ENCODE measurements around the gene PDE7B. TPM values are rescaled to one million over a fixed set of nuclear protein-coding genes. Genes with fewer than 3 reads are reported as not detected.

Gene PDE7B
- total and polyA plus RNA-seq, 2 experiments from 2014 or later = 3.1 to 6.8 TPM

- Histone ChIP-seq H3K36me3 (ENCODE audit: low read depth) (no peaks in the 10 kb centered on the region), H3F3A (ENCODE audit: insufficient read depth) (no peaks in the 10 kb centered on the region), H3K4me2 (ENCODE audit: unreplicated experiment) (no peak overlapping the region), H3K9me3 (ENCODE audit: low read depth) (no peaks in the 10 kb centered on the region), H3K9me2 (ENCODE audit: insufficient read depth) (no peaks in the 10 kb centered on the region), H3K9ac (no peak overlapping the region), H2AFZ (no peak overlapping the region), H3K79me2 (ENCODE audit: insufficient read depth) (no peaks in the 10 kb centered on the region; the same call in 1 of the 2 replicates), H3K27ac (no peak overlapping the region), H3K27me3 (replicated peaks; ENCODE audit: insufficient read depth) (no peaks in the 10 kb centered on the region), H3K4me1 (ENCODE audit: insufficient read depth) (peaks cover under 1% of the 10 kb centered on the region; the same call in 1 of the 2 replicates), H3K4me3 (no peak overlapping the region), H4K20me1 (ENCODE audit: insufficient read depth) (no peaks in the 10 kb centered on the region)
- in situ Hi-C loops (cut with MboI) = no loop called here
- 63 to 69% methylated on average over 3 of the region's 3 CpGs for WGBS, 2 experiments (ENCODE audit: low coverage in 1 of 2, low lambda C conversion rate in 2 of 2, missing lambda C conversion rate in 2 of 2)
- no peak for DNase-seq
- TF ChIP-seq EZH2 (IDR thresholded peaks at IDR 0.05; ENCODE audit: insufficient read depth, poor library complexity, severe bottlenecking) (no peak), EZH2phosphoT487 (IDR thresholded peaks at IDR 0.05; ENCODE audit: insufficient read depth, low read depth) (no peak)
Measured at GRCh38 chr6:136129365-136129764, 277.9 kb downstream of the PDE7B start.

- in situ Hi-C loops (cut with MboI) = no loop called here
- Histone ChIP-seq H3K4me3 (no peak overlapping the region), H3K27me3 (replicated peaks; ENCODE audit: insufficient read depth) (no peaks in the 10 kb centered on the region), H3K79me2 (ENCODE audit: insufficient read depth) (no peaks in the 10 kb centered on the region; the same call in 1 of the 2 replicates), H3K4me1 (ENCODE audit: insufficient read depth) (no peaks in the 10 kb centered on the region), H2AFZ (no peak overlapping the region), H3K27ac (no peak overlapping the region), H3K9me2 (ENCODE audit: insufficient read depth) (no peaks in the 10 kb centered on the region), H4K20me1 (ENCODE audit: insufficient read depth) (no peaks in the 10 kb centered on the region), H3K4me2 (ENCODE audit: unreplicated experiment) (no peak overlapping the region), H3F3A (ENCODE audit: insufficient read depth) (no peaks in the 10 kb centered on the region), H3K9me3 (ENCODE audit: low read depth) (no peaks in the 10 kb centered on the region), H3K36me3 (ENCODE audit: low read depth) (no peaks in the 10 kb centered on the region), H3K9ac (no peak overlapping the region)
- WGBS, 2 experiments (ENCODE audit: low coverage in 1 of 2, low lambda C conversion rate in 2 of 2, missing lambda C conversion rate in 2 of 2) = 83% methylated on average over 5 of the region's 5 CpGs
- DNase-seq = no peak
- no peak for TF ChIP-seq EZH2 (IDR thresholded peaks at IDR 0.05; ENCODE audit: insufficient read depth, poor library complexity, severe bottlenecking)
- TF ChIP-seq EZH2phosphoT487 (IDR thresholded peaks at IDR 0.05; ENCODE audit: insufficient read depth, low read depth) = no peak
Measured at GRCh38 chr6:136134268-136134667, 282.8 kb downstream of the PDE7B start.

- Histone ChIP-seq H3K4me1 (ENCODE audit: insufficient read depth) (no peaks in the 10 kb centered on the region), H3K9me2 (ENCODE audit: insufficient read depth) (no peaks in the 10 kb centered on the region), H3K36me3 (ENCODE audit: low read depth) (no peaks in the 10 kb centered on the region), H3K9me3 (ENCODE audit: low read depth) (no peaks in the 10 kb centered on the region), H2AFZ (no peak overlapping the region), H3K27me3 (replicated peaks; ENCODE audit: insufficient read depth) (no peaks in the 10 kb centered on the region), H3K4me2 (ENCODE audit: unreplicated experiment) (no peak overlapping the region), H3K4me3 (no peak overlapping the region), H3F3A (ENCODE audit: insufficient read depth) (no peaks in the 10 kb centered on the region), H3K9ac (no peak overlapping the region), H3K79me2 (ENCODE audit: insufficient read depth) (no peaks in the 10 kb centered on the region; the same call in 1 of the 2 replicates), H3K27ac (no peak overlapping the region), H4K20me1 (ENCODE audit: insufficient read depth) (no peaks in the 10 kb centered on the region)
- no peak for DNase-seq
- TF ChIP-seq EZH2 (IDR thresholded peaks at IDR 0.05; ENCODE audit: insufficient read depth, poor library complexity, severe bottlenecking) (no peak), EZH2phosphoT487 (IDR thresholded peaks at IDR 0.05; ENCODE audit: insufficient read depth, low read depth) (no peak)
- in situ Hi-C loops (cut with MboI) = no loop called here
- 50 to 60% methylated on average over 3 of the region's 3 CpGs for WGBS, 2 experiments (ENCODE audit: low coverage in 1 of 2, low lambda C conversion rate in 2 of 2, missing lambda C conversion rate in 2 of 2)
Measured at GRCh38 chr6:136134751-136135150, 283.2 kb downstream of the PDE7B start.

GRCh38 chr6:136136274-136136673 is 284.8 kb downstream of the PDE7B start:
- Histone ChIP-seq H3K27ac (no peak overlapping the region), H4K20me1 (ENCODE audit: insufficient read depth) (no peaks in the 10 kb centered on the region), H3K79me2 (ENCODE audit: insufficient read depth) (no peaks in the 10 kb centered on the region; the same call in 1 of the 2 replicates), H3K36me3 (ENCODE audit: low read depth) (no peaks in the 10 kb centered on the region), H3K27me3 (replicated peaks; ENCODE audit: insufficient read depth) (no peaks in the 10 kb centered on the region), H3K4me3 (no peak overlapping the region), H2AFZ (no peak overlapping the region), H3K9me2 (ENCODE audit: insufficient read depth) (no peaks in the 10 kb centered on the region), H3F3A (ENCODE audit: insufficient read depth) (no peaks in the 10 kb centered on the region), H3K4me1 (ENCODE audit: insufficient read depth) (no peaks in the 10 kb centered on the region), H3K9me3 (ENCODE audit: low read depth) (no peaks in the 10 kb centered on the region), H3K4me2 (ENCODE audit: unreplicated experiment) (no peak overlapping the region), H3K9ac (no peak overlapping the region)
- TF ChIP-seq EZH2 (IDR thresholded peaks at IDR 0.05; ENCODE audit: insufficient read depth, poor library complexity, severe bottlenecking) = no peak
- DNase-seq = no peak
- in situ Hi-C loops (cut with MboI) = no loop called here
- WGBS, 2 experiments (ENCODE audit: low coverage in 1 of 2, low lambda C conversion rate in 2 of 2, missing lambda C conversion rate in 2 of 2) = 95 to 97% methylated on average over 2 of the region's 2 CpGs
